GM12874 (cell line): ENCODE results near the gene CALHM5.

Experiments used
- TF ChIP-seq, protein P1 (sequence below): IDR thresholded peaks from 2 replicates; pipeline ENCODE4 v1.5.1; 2011; ENCODE audit warnings: low read depth, mild to moderate bottlenecking, control low read depth, low read length, moderate library complexity; ENCODE audit not compliant: insufficient read depth

Gene CALHM5

GRCh38 chr6:116528133-116528532 is 16.7 kb downstream of the CALHM5 start:
- TF ChIP-seq, protein P1, sequence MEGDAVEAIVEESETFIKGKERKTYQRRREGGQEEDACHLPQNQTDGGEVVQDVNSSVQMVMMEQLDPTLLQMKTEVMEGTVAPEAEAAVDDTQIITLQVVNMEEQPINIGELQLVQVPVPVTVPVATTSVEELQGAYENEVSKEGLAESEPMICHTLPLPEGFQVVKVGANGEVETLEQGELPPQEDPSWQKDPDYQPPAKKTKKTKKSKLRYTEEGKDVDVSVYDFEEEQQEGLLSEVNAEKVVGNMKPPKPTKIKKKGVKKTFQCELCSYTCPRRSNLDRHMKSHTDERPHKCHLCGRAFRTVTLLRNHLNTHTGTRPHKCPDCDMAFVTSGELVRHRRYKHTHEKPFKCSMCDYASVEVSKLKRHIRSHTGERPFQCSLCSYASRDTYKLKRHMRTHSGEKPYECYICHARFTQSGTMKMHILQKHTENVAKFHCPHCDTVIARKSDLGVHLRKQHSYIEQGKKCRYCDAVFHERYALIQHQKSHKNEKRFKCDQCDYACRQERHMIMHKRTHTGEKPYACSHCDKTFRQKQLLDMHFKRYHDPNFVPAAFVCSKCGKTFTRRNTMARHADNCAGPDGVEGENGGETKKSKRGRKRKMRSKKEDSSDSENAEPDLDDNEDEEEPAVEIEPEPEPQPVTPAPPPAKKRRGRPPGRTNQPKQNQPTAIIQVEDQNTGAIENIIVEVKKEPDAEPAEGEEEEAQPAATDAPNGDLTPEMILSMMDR, result no peak

DNA sequence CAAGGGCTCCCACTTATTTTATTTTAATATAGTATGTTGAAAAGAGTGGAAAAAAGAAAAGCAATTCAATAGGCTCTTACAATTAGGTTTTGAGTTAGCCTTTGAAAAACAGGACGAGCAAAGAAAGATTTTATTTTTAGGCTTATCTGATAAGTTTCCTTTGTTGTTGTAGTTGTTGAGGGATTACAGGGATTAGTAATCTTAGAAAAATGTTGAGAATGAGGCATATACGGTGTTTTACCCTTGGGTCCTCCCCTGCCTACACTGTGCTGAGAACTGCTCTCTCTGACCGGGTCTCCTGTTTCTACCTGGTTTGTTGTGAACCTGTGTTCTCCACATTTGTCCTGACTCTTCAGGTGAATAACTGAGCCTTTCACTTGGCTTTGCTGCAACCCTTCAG is 17.3 kb downstream of the CALHM5 start:
- TF ChIP-seq, protein P1, result no peak

DNA sequence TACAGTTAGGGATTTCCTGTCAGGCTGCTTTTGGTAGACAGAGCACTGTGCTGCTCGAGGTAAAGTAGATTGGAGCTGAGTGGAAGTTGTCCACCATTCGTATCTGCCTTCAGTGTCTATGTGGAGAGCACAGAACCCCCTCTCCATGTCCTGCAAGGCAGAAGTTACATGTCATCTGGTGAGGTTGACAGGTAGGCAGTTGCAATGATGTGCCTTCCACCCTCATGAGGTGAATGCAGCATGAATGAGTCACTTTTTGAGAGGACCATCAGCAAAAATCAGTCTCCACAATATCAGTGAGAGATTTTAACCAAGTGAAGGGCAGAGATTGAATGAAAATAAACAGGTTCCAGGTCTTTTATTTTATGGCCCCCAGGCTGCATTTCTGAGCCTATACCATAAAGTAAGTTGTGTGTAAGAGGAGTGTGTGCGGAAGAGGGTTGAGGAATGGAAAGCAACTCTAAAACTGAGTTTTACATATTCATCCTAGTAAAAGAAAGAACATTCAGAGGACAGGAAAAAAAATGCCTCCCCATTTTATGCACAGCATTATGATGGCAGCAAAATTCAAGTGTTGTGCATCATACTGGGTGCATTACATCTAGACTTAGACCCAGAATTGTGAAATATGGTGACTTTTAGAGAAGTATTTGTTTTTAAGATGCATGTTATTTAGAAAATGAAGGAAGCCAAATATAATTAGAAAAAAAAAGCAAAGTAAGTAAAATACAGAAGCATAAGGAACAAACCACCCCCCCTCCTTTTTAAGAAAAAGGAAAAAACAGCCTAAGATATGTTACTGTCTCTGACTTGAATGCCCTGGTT is 18.2 kb downstream of the CALHM5 start:
- TF ChIP-seq, protein P1, result no peak

- TF ChIP-seq, protein P1, result no peak
These were observed 19.0 kb downstream of the CALHM5 start for GRCh38 chr6:116530436-116530835.

DNA sequence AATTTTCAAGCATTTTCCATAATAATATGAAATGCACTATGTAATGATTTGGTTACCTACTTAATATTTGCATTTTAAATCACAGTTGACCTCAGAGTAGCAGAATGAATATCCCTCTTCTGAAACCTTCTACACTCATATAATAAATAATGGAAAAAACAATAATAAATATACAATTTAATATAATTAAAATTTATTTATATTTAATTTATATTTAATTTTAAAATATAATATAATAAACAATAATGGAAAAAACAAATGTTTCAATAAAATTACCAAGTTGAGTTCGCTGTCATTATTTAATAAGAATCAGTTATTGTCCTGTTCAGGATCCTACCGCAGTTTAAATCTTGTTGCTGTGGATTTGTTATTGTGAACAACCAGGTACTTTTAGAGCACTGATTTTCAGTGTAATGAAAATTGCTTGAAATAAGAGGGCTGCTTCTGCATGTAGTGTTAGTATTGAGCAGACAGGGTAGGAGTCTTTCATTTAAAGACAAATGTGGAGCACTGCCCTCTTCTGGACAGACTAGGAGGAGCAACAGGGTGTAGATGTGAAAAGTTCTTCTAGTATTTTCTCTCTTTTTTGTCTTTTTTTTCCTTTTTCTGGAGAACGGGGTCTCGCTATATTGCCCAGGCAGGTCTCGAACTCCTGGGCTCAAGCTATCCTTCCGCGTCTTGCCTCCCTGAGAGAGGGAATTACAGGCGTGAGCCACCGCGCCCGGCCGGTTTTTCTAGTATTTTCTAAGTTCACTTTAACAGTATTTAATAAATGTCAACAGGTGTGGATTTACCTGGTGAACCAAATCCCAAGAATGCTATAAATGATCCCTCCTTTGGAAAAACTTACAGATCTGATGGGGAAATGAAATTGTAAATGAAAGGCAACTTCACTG is 20.5 kb downstream of the CALHM5 start:
- TF ChIP-seq, protein P1, result peak; percentile 69

DNA sequence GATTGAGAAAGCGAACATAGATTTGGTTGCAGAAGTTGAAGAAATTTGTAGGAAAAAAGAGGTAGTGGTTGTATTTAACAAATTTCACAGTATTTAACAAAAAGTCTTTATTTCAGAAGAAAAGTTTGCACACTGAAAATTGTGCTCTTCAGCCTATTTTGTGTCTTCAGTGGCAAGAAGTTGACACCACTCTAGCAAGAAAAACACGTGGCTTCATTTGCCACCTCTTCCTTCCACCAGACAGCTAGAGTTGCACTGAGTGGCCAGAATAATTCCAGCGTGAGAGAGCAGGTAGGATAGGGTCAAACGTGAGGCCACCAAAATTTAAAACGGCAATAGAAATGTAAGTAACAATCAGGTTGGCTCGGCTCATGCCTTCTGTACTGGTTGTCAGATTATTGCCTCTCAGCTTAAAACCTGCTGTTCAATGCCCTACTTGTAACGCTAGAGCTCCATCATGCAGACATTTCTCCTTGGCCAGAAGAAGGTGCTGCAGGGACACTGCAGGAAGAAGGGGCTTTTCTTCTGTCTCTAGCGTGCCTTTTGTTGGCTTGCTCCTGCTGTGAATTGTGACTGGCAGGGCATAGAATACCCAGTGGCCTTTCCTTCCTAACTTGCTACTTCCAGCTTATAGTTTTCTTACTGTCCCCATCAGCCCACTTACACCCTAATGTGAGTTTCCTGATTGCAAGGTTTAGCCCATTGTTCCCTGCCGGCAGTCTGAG is 22.0 kb downstream of the CALHM5 start:
- TF ChIP-seq, protein P1, result no peak

DNA sequence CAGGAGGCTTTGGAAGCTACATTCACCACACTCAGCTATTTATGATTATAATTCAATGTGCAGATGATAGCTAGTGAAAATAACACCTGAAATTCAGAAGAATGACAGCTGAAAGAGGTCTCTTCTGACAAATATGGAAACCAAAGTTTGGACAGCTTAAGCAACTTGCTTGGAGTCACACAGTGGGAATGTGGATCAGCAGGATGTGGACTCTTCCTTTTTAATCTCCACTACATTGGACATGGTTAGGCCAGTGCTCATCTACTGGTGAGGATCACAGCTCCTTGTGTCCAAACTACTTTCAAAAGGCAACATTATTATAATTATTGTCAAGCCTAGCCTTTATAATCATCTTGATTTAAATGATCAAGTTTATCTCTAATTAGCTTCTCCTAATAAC is 23.7 kb downstream of the CALHM5 start:
- TF ChIP-seq, protein P1, result no peak
